OCI-LY7 (cell line): ENCODE data around the gene NALCN. TPM values are rescaled to one million over a fixed set of nuclear protein-coding genes. Genes with fewer than 3 reads are reported as not detected.

Experiments used
- BruUV-seq: library from RNA; stranded (reverse); fragments of 400-500 nt; replicated peaks from 2 replicates; lab custom pipeline; 2021; lab: Mats Ljungman, UMichigan
- CTCF ChIA-PET: fragments of 300-600 bp; sonication (Branson Sonifier 250); formaldehyde crosslinking; loops from one replicate; lab custom pipeline; 2022; ENCODE audit warnings: antibody characterized with exemption; ENCODE audit not compliant: unreplicated experiment; lab: Charles Lee
- POLR2A ChIA-PET: fragments of 300-600 bp; sonication (Branson Sonifier 250); formaldehyde crosslinking; loops from one replicate; lab custom pipeline; 2022; ENCODE audit warnings: antibody characterized with exemption; lab: Charles Lee
- DNase-seq: peaks from one replicate; pipeline ENCODE4 v3.0.0-alpha.2; 2015; ENCODE audit warnings: low spot score
- H2AFZ ChIP-seq: fragments of 200-600 bp; sonication (generic), shearing (Covaris generic); 2 replicates; pipeline ENCODE4 v1.6.1; 2014; ENCODE audit warnings: mild to moderate bottlenecking, antibody characterized with exemption, low read length, moderate library complexity
- H3K27ac ChIP-seq: fragments of 200-600 bp; sonication (generic); 2 replicates; pipeline ENCODE4 v1.5.1; 2014; ENCODE audit warnings: mixed run types, low read depth, mild to moderate bottlenecking, moderate library complexity, low read length, inconsistent platforms; ENCODE audit not compliant: poor library complexity, severe bottlenecking
- H3K36me3 ChIP-seq: fragments of 200-600 bp; sonication (generic); 2 replicates; pipeline ENCODE4 v1.6.1; 2014; ENCODE audit warnings: mild to moderate bottlenecking, antibody characterized with exemption, low read length, moderate library complexity, mixed read lengths; ENCODE audit not compliant: insufficient read depth
- H3K4me1 ChIP-seq: fragments of 200-600 bp; sonication (generic); 2 replicates; pipeline ENCODE4 v1.5.1; 2014; ENCODE audit warnings: mild to moderate bottlenecking, low read length; ENCODE audit not compliant: insufficient read depth, poor library complexity, severe bottlenecking
- H3K4me2 ChIP-seq: fragments of 200-600 bp; sonication (generic); 2 replicates; pipeline ENCODE4 v1.6.1; 2014; ENCODE audit warnings: mild to moderate bottlenecking, low read length
- H3K4me3 ChIP-seq: fragments of 200-600 bp; sonication (generic); 2 replicates; pipeline ENCODE4 v1.5.1; 2014; ENCODE audit warnings: mild to moderate bottlenecking, low read depth, low read length; ENCODE audit not compliant: poor library complexity, severe bottlenecking
- H3K79me2 ChIP-seq: fragments of 200-600 bp; sonication (generic); 2 replicates; pipeline ENCODE4 v1.6.1; 2016; ENCODE audit warnings: low read depth, mild to moderate bottlenecking, low read length, moderate library complexity, mixed read lengths; ENCODE audit not compliant: insufficient read depth
- H3K9me2 ChIP-seq: fragments of 200-600 bp; sonication (generic); 2 replicates; pipeline ENCODE4 v1.6.1; 2016; ENCODE audit warnings: mild to moderate bottlenecking, low read length, mixed read lengths; ENCODE audit not compliant: insufficient read depth
- H3K9me3 ChIP-seq: fragments of 200-600 bp; sonication (generic); 2 replicates; pipeline ENCODE4 v1.6.1; 2014; ENCODE audit warnings: mild to moderate bottlenecking, mixed run types, low read length, mixed read lengths
- H4K20me1 ChIP-seq: fragments of 200-600 bp; sonication (generic); 2 replicates; pipeline ENCODE4 v1.6.1; 2014; ENCODE audit warnings: mild to moderate bottlenecking, antibody characterized with exemption, low read length, moderate library complexity, mixed read lengths; ENCODE audit not compliant: insufficient read depth
- EZH2phosphoT487 ChIP-seq: fragments of 200-600 bp; sonication (generic); IDR thresholded peaks from 2 replicates; pipeline ENCODE4 v1.6.1; 2018; ENCODE audit warnings: low read depth, borderline replicate concordance, mild to moderate bottlenecking, mixed run types, antibody characterized with exemption, low read length, moderate library complexity, mixed read lengths
- intact Hi-C: fragments of 100-400 bp; cut with micrococcal nuclease; formaldehyde crosslinking; loops from one replicate; pipeline ENCODE4 v1.10.0; 2022; ENCODE audit not compliant: unreplicated experiment
- total RNA-seq, 2 experiments: library from RNA; depleted of rRNA in 1 of 2; stranded (reverse); fragments of >200 nt in 1 of 2; shearing (Covaris generic) in 1 of 2; gene quantifications; 2 replicates each; pipeline ENCODE4 v1.2.3, GENCODE V29; 2014 to 2022
- TF ChIP-seq, protein P1 (sequence below): fragments of 200-600 bp; sonication (generic); conservative IDR thresholded peaks from 2 replicates; pipeline ENCODE4 v1.5.1; 2014; ENCODE audit warnings: mild to moderate bottlenecking, antibody characterized with exemption, low read length, moderate library complexity, mixed read lengths

Gene NALCN
- total RNA-seq, 2 experiments from 2014 or later: not detected

DNA sequence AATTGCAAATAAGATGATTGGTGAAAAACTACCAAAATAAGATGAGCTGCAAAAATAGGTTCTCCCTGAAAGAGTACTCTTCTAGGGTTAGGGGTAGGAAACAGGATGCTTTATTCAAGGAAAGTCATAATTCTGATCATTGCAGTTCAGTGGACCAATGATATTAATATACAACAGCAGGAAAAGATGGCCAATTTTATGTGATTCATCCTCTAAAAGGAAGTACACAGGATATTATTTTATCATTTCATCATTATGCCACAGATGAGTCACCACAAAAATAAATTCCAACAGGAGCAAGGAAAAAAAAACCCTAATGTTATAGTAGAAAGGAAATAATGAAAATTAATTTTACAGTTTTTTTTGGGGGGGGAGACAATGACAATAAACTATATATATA, 205.0 kb downstream of the NALCN start:
- H3K4me1 ChIP-seq: no peaks in the 10 kb centered on the region
- H3K9me2 ChIP-seq: no peaks in the 10 kb centered on the region
- no peaks in the 10 kb centered on the region for H4K20me1 ChIP-seq
- H3K4me2 ChIP-seq: no peak overlapping the region
- intact Hi-C loops: no loop called here
- no peak for TF ChIP-seq EZH2phosphoT487
- TF ChIP-seq, protein P1, sequence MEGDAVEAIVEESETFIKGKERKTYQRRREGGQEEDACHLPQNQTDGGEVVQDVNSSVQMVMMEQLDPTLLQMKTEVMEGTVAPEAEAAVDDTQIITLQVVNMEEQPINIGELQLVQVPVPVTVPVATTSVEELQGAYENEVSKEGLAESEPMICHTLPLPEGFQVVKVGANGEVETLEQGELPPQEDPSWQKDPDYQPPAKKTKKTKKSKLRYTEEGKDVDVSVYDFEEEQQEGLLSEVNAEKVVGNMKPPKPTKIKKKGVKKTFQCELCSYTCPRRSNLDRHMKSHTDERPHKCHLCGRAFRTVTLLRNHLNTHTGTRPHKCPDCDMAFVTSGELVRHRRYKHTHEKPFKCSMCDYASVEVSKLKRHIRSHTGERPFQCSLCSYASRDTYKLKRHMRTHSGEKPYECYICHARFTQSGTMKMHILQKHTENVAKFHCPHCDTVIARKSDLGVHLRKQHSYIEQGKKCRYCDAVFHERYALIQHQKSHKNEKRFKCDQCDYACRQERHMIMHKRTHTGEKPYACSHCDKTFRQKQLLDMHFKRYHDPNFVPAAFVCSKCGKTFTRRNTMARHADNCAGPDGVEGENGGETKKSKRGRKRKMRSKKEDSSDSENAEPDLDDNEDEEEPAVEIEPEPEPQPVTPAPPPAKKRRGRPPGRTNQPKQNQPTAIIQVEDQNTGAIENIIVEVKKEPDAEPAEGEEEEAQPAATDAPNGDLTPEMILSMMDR: no peak
- no peaks in the 10 kb centered on the region for H3K9me3 ChIP-seq
- no peak for DNase-seq
- no peaks in the 10 kb centered on the region for H3K36me3 ChIP-seq
- no TSS peak for BruUV-seq
- H3K4me3 ChIP-seq: no peak overlapping the region
- no peak overlapping the region for H3K27ac ChIP-seq
- no peak overlapping the region for H2AFZ ChIP-seq
- CTCF ChIA-PET: no interaction called here
- POLR2A ChIA-PET: interaction anchor here (0.7 kb wide), 1 partner anchor 69 kb away, joined by 3 read pairs; no protein-coding TSS in a partner anchor
- no peaks in the 10 kb centered on the region for H3K79me2 ChIP-seq

DNA sequence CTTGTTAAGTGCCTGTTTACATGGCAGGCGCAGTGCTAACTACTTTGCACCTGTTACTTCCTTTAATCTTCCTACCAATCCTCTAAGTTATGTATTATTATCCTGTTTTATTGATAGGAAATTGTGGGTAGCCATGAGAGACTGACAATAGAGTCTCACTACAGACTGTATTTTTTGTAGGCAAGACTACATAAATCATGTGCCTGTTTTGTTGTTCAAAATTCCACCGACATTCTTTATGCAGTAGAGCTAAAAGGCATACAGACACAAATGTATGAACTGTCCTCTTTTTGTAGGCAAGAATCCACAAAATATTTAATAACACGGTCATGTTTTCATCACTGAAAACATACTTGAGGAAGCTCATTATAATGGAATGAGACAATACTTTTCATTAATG, 205.5 kb downstream of the NALCN start:
- H3K9me2 ChIP-seq: no peaks in the 10 kb centered on the region
- H3K27ac ChIP-seq: no peak overlapping the region
- H3K4me1 ChIP-seq: no peaks in the 10 kb centered on the region
- H3K9me3 ChIP-seq: no peaks in the 10 kb centered on the region
- H3K4me3 ChIP-seq: no peak overlapping the region
- TF ChIP-seq, protein P1: no peak
- no peak for TF ChIP-seq EZH2phosphoT487
- no peaks in the 10 kb centered on the region for H3K36me3 ChIP-seq
- ChIA-PET POLR2A (interaction anchor here (0.7 kb wide), 1 partner anchor 69 kb away, joined by 3 read pairs; no protein-coding TSS in a partner anchor), CTCF (no interaction called here)
- H4K20me1 ChIP-seq: no peaks in the 10 kb centered on the region
- DNase-seq: no peak
- BruUV-seq: no TSS peak
- intact Hi-C loops: no loop called here
- no peaks in the 10 kb centered on the region for H3K79me2 ChIP-seq
- H2AFZ ChIP-seq: no peak overlapping the region
- no peak overlapping the region for H3K4me2 ChIP-seq

DNA sequence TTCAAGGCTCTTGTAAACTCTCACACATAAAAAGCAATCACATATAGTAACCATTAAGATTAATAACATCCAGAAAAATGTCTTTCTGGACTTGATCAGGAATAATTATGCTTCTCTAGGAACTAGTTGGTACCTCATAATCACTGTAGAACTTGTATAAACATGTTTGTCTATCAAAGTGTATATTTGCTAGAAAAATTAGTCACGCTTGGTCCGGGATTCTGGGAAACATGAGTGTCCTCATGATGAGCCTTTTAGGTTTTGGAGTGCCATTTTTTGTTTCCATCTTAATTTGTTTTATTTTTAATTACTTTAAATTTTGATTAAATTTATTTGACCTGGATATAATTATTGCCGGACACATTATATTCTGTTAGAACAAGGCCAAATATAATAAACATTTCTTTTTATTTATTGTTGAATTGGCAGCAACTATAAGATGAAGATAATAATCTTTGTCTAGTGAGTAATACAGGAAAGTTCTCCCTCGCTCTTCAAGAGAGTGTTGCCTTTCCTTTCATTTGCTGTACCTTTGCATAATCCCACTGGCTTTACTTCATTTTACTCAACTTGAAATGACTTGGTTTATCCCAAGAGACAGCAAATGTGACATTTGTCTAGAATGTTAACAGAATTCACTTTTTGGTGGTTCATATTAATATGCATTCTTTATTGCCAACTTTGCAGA, 207.0 kb downstream of the NALCN start:
- H3K27ac ChIP-seq: no peak overlapping the region
- TF ChIP-seq, protein P1: no peak
- no peak for TF ChIP-seq EZH2phosphoT487
- CTCF ChIA-PET: no interaction called here
- intact Hi-C loops: no loop called here
- H3K36me3 ChIP-seq: no peaks in the 10 kb centered on the region
- no peaks in the 10 kb centered on the region for H3K9me3 ChIP-seq
- H3K79me2 ChIP-seq: no peaks in the 10 kb centered on the region
- no peak for DNase-seq
- POLR2A ChIA-PET: no interaction called here
- no peaks in the 10 kb centered on the region for H4K20me1 ChIP-seq
- no peak overlapping the region for H3K4me3 ChIP-seq
- no peak overlapping the region for H3K4me2 ChIP-seq
- no TSS peak for BruUV-seq
- no peaks in the 10 kb centered on the region for H3K4me1 ChIP-seq
- H3K9me2 ChIP-seq: no peaks in the 10 kb centered on the region
- no peak overlapping the region for H2AFZ ChIP-seq
